ENCODE results near the gene TULP4. TPM values are rescaled to one million over a fixed set of nuclear protein-coding genes. Genes with fewer than 3 reads are reported as not detected.

TULP4 gene
- total RNA-seq, 2 donors from 2014 or later, result 10.8 to 31.2 TPM

- H3K4me3 Mint-ChIP-seq, result no peak overlapping the region
- H3K27me3 Mint-ChIP-seq, result no peaks in the 10 kb centered on the region
- peak overlapping the region; percentile 36 for H3K27ac Mint-ChIP-seq
Observed at GRCh38 chr6:158413814-158414565, 101.7 kb downstream of the TULP4 start.

GRCh38 chr6:158414851-158415262 lies 102.6 kb downstream of the TULP4 start:
- Mint-ChIP-seq H3K4me3 (no peak overlapping the region), H3K4me1 (no peaks in the 10 kb centered on the region), H3K27me3 (no peaks in the 10 kb centered on the region), H3K36me3 (ENCODE audit: low read depth) (peaks cover 38% of the 10 kb centered on the region), H3K27ac (peak overlapping the region; percentile 36), H3K9me3 (no peaks in the 10 kb centered on the region)
- no peak for ATAC-seq (replicated peaks)

More at GRCh38 chr6:158413814-158414565, 101.7 kb downstream of the TULP4 start:
- Mint-ChIP-seq H3K9me3 (no peaks in the 10 kb centered on the region), H3K36me3 (ENCODE audit: low read depth) (peaks cover 38% of the 10 kb centered on the region), H3K4me1 (no peaks in the 10 kb centered on the region)
- no peak for ATAC-seq (replicated peaks)

GRCh38 chr6:158415666-158416065 lies 103.4 kb downstream of the TULP4 start:
- no peak overlapping the region for H3K4me3 Mint-ChIP-seq
- no peak overlapping the region for H3K27ac Mint-ChIP-seq
- no peaks in the 10 kb centered on the region for H3K4me1 Mint-ChIP-seq
- H3K9me3 Mint-ChIP-seq, result no peaks in the 10 kb centered on the region
- no peak for ATAC-seq (replicated peaks)
- H3K27me3 Mint-ChIP-seq, result no peaks in the 10 kb centered on the region
- H3K36me3 Mint-ChIP-seq (ENCODE audit: low read depth), result peaks cover 38% of the 10 kb centered on the region

GRCh38 chr6:158416883-158417759 lies 104.9 kb downstream of the TULP4 start:
- no peaks in the 10 kb centered on the region for H3K9me3 Mint-ChIP-seq
- H3K4me3 Mint-ChIP-seq, result no peak overlapping the region
- no peak for ATAC-seq (replicated peaks)
- no peak overlapping the region for H3K27ac Mint-ChIP-seq
- H3K27me3 Mint-ChIP-seq, result no peaks in the 10 kb centered on the region
- no peaks in the 10 kb centered on the region for H3K4me1 Mint-ChIP-seq
- H3K36me3 Mint-ChIP-seq (ENCODE audit: low read depth), result peaks cover 38% of the 10 kb centered on the region

GRCh38 chr6:158417760-158418098 lies 105.5 kb downstream of the TULP4 start:
- H3K36me3 Mint-ChIP-seq (ENCODE audit: low read depth), result peaks cover 38% of the 10 kb centered on the region
- no peak for ATAC-seq (replicated peaks)
- no peaks in the 10 kb centered on the region for H3K27me3 Mint-ChIP-seq
- no peak overlapping the region for H3K4me3 Mint-ChIP-seq
- H3K9me3 Mint-ChIP-seq, result no peaks in the 10 kb centered on the region
- H3K27ac Mint-ChIP-seq, result no peak overlapping the region
- no peaks in the 10 kb centered on the region for H3K4me1 Mint-ChIP-seq

GRCh38 chr6:158418501-158418900 lies 106.2 kb downstream of the TULP4 start:
- Mint-ChIP-seq H3K4me1 (no peaks in the 10 kb centered on the region), H3K27ac (no peak overlapping the region), H3K36me3 (ENCODE audit: low read depth) (peaks cover 31% of the 10 kb centered on the region), H3K27me3 (no peaks in the 10 kb centered on the region), H3K4me3 (no peak overlapping the region), H3K9me3 (no peaks in the 10 kb centered on the region)
- no peak for ATAC-seq (replicated peaks)

GRCh38 chr6:158419339-158419909 lies 107.2 kb downstream of the TULP4 start:
- no peaks in the 10 kb centered on the region for H3K9me3 Mint-ChIP-seq
- no peaks in the 10 kb centered on the region for H3K4me1 Mint-ChIP-seq
- H3K27ac Mint-ChIP-seq, result no peak overlapping the region
- no peak for ATAC-seq (replicated peaks)
- no peaks in the 10 kb centered on the region for H3K27me3 Mint-ChIP-seq
- H3K4me3 Mint-ChIP-seq, result no peak overlapping the region
- peaks cover 26% of the 10 kb centered on the region for H3K36me3 Mint-ChIP-seq (ENCODE audit: low read depth)

- no peak overlapping the region for H3K27ac Mint-ChIP-seq
- H3K27me3 Mint-ChIP-seq, result no peaks in the 10 kb centered on the region
- no peaks in the 10 kb centered on the region for H3K4me1 Mint-ChIP-seq
- no peaks in the 10 kb centered on the region for H3K9me3 Mint-ChIP-seq
- H3K36me3 Mint-ChIP-seq (ENCODE audit: low read depth), result peaks cover 14% of the 10 kb centered on the region
- no peak overlapping the region for H3K4me3 Mint-ChIP-seq
- no peak for ATAC-seq (replicated peaks)
Observed at GRCh38 chr6:158421381-158421780, 109.1 kb downstream of the TULP4 start.

- no peak overlapping the region for H3K4me3 Mint-ChIP-seq
- H3K9me3 Mint-ChIP-seq, result no peaks in the 10 kb centered on the region
- H3K27me3 Mint-ChIP-seq, result no peaks in the 10 kb centered on the region
- H3K4me1 Mint-ChIP-seq, result no peaks in the 10 kb centered on the region
- no peak overlapping the region for H3K27ac Mint-ChIP-seq
- H3K36me3 Mint-ChIP-seq (ENCODE audit: low read depth), result peaks cover 2% of the 10 kb centered on the region
- no peak for ATAC-seq (replicated peaks)
Observed at GRCh38 chr6:158422629-158423238, 110.5 kb downstream of the TULP4 start.

- H3K27ac Mint-ChIP-seq, result no peak overlapping the region
- H3K4me1 Mint-ChIP-seq, result no peaks in the 10 kb centered on the region
- H3K9me3 Mint-ChIP-seq, result no peaks in the 10 kb centered on the region
- no peak overlapping the region for H3K4me3 Mint-ChIP-seq
- H3K27me3 Mint-ChIP-seq, result no peaks in the 10 kb centered on the region
- no peak for ATAC-seq (replicated peaks)
- peaks cover 14% of the 10 kb centered on the region for H3K36me3 Mint-ChIP-seq (ENCODE audit: low read depth)
Observed at GRCh38 chr6:158431036-158431435, 118.8 kb downstream of the TULP4 start.

GRCh38 chr6:158431560-158431959 lies 119.3 kb downstream of the TULP4 start:
- no peak overlapping the region for H3K27ac Mint-ChIP-seq

GRCh38 chr6:158437571-158437970 lies 125.3 kb downstream of the TULP4 start:
- no peak overlapping the region for H3K4me3 Mint-ChIP-seq
- ATAC-seq (replicated peaks), result no peak
- no peaks in the 10 kb centered on the region for H3K27me3 Mint-ChIP-seq
- H3K36me3 Mint-ChIP-seq (ENCODE audit: low read depth), result peaks cover 6% of the 10 kb centered on the region
- no peaks in the 10 kb centered on the region for H3K9me3 Mint-ChIP-seq
- no peaks in the 10 kb centered on the region for H3K4me1 Mint-ChIP-seq
- no peak overlapping the region for H3K27ac Mint-ChIP-seq

More at GRCh38 chr6:158431560-158431959, 119.3 kb downstream of the TULP4 start:
- H3K27me3 Mint-ChIP-seq, result no peaks in the 10 kb centered on the region
- no peaks in the 10 kb centered on the region for H3K9me3 Mint-ChIP-seq
- no peak overlapping the region for H3K4me3 Mint-ChIP-seq
- ATAC-seq (replicated peaks), result no peak
- no peaks in the 10 kb centered on the region for H3K4me1 Mint-ChIP-seq
- H3K36me3 Mint-ChIP-seq (ENCODE audit: low read depth), result peaks cover 14% of the 10 kb centered on the region

GRCh38 chr6:158438226-158438625 lies 126.0 kb downstream of the TULP4 start:
- no peaks in the 10 kb centered on the region for H3K9me3 Mint-ChIP-seq
- H3K4me3 Mint-ChIP-seq, result no peak overlapping the region
- H3K27ac Mint-ChIP-seq, result no peak overlapping the region
- no peak for ATAC-seq (replicated peaks)
- no peaks in the 10 kb centered on the region for H3K27me3 Mint-ChIP-seq
- H3K36me3 Mint-ChIP-seq (ENCODE audit: low read depth), result peaks cover 6% of the 10 kb centered on the region
- no peaks in the 10 kb centered on the region for H3K4me1 Mint-ChIP-seq

- Mint-ChIP-seq H3K9me3 (no peaks in the 10 kb centered on the region), H3K27me3 (no peaks in the 10 kb centered on the region), H3K4me1 (no peaks in the 10 kb centered on the region), H3K36me3 (ENCODE audit: low read depth) (peaks cover 6% of the 10 kb centered on the region), H3K27ac (no peak overlapping the region), H3K4me3 (no peak overlapping the region)
- ATAC-seq (replicated peaks), result no peak
Observed at GRCh38 chr6:158439255-158439654, 127.0 kb downstream of the TULP4 start.
